Measurements from ENCODE around the gene IFRD2. TPM values are rescaled to one million over a fixed set of nuclear protein-coding genes. Genes with fewer than 3 reads are reported as not detected.
"Not testable (repeated sequence)": the region's sequence is repeated elsewhere in the genome, so short reads cannot be mapped to it uniquely, and the experiment has no call there.

IFRD2 gene
- total RNA-seq, 1 donor from 2014 or later: 77.0 TPM

GRCh38 chr3:50263478-50264382, 28.5 kb downstream of the IFRD2 start:
- intact Hi-C loops (cut with DNase I): no loop called here
- DNase-seq: no peak

GRCh38 chr3:50262778-50263177, 29.5 kb downstream of the IFRD2 start:
- no peak overlapping the region for H3K27ac ChIP-seq
- intact Hi-C loops (cut with DNase I): no loop called here
- no peak for TF ChIP-seq CTCF (IDR thresholded peaks at IDR 0.05)
- no peak overlapping the region for H3K4me3 ChIP-seq
- peaks cover 62% of the 10 kb centered on the region for H3K4me1 ChIP-seq
- DNase-seq (no peak), ATAC-seq (no peak)
- H3K9me3 ChIP-seq: no peaks in the 10 kb centered on the region
- peaks cover 15% of the 10 kb centered on the region for H3K36me3 ChIP-seq
- H3K27me3 ChIP-seq: no peaks in the 10 kb centered on the region

More at GRCh38 chr3:50263478-50264382, 28.5 kb downstream of the IFRD2 start:
- peak overlapping the region; percentile 90 for H3K27ac ChIP-seq
- TF ChIP-seq CTCF (IDR thresholded peaks at IDR 0.05): no peak
- no peak overlapping the region for H3K4me3 ChIP-seq
- no peaks in the 10 kb centered on the region for H3K9me3 ChIP-seq
- no peaks in the 10 kb centered on the region for H3K27me3 ChIP-seq
- peaks cover 69% of the 10 kb centered on the region for H3K4me1 ChIP-seq
- no peak for ATAC-seq
- H3K36me3 ChIP-seq: peaks cover 5% of the 10 kb centered on the region

- peaks cover 62% of the 10 kb centered on the region for H3K4me1 ChIP-seq
- intact Hi-C loops (cut with DNase I); H3K4me3 ChIP-seq; H3K27me3 ChIP-seq; H3K9me3 ChIP-seq; H3K27ac ChIP-seq; DNase-seq; ATAC-seq: not testable (repeated sequence)
- H3K36me3 ChIP-seq: peaks cover 21% of the 10 kb centered on the region
These were observed 30.0 kb downstream of the IFRD2 start for GRCh38 chr3:50262200-50262599.

GRCh38 chr3:50261505-50261904, 30.7 kb downstream of the IFRD2 start:
- H3K27me3 ChIP-seq: no peaks in the 10 kb centered on the region
- TF ChIP-seq CTCF (IDR thresholded peaks at IDR 0.05): no peak
- H3K27ac ChIP-seq: peak overlapping the region; percentile 96
- DNase-seq (no peak), ATAC-seq (no peak)
- intact Hi-C loops (cut with DNase I): no loop called here
- H3K36me3 ChIP-seq: peaks cover 28% of the 10 kb centered on the region
- H3K4me1 ChIP-seq: peaks cover 57% of the 10 kb centered on the region
- H3K4me3 ChIP-seq: no peak overlapping the region
- no peaks in the 10 kb centered on the region for H3K9me3 ChIP-seq

GRCh38 chr3:50260942-50261441, 31.2 kb downstream of the IFRD2 start:
- ATAC-seq: no peak
- peak overlapping the region; percentile 66 for H3K4me3 ChIP-seq
- peak overlapping the region; percentile 96 for H3K27ac ChIP-seq
- H3K36me3 ChIP-seq: peaks cover 33% of the 10 kb centered on the region
- H3K4me1 ChIP-seq: peaks cover 52% of the 10 kb centered on the region
- H3K9me3 ChIP-seq: no peaks in the 10 kb centered on the region
- TF ChIP-seq CTCF (IDR thresholded peaks at IDR 0.05): no peak
- intact Hi-C loops (cut with DNase I): no loop called here
- no peak for DNase-seq
- H3K27me3 ChIP-seq: no peaks in the 10 kb centered on the region

All from upper lobe of right lung (tissue), 1 donor.